ENCODE data around the gene OGFOD1. TPM values are rescaled to one million over a fixed set of nuclear protein-coding genes. Genes with fewer than 3 reads are reported as not detected.

OGFOD1 gene
- total and polyA plus RNA-seq, 10 of the 15 experiments (the other 5 are each of a cell fraction or from before 2014, with no cell fraction given), result 31.4 to 119 (median 51.6) TPM

GRCh38 chr16:56477096-56477878 lies 25.9 kb downstream of the OGFOD1 start:
- CTCF ChIA-PET, result no interaction called here
- POLR2A ChIA-PET, result no interaction called here
- no peaks in the 10 kb centered on the region for H3K9me3 ChIP-seq (replicated peaks; ENCODE audit: control insufficient read depth, insufficient read depth, low read length)
- no peak overlapping the region for H3K27ac ChIP-seq (ENCODE audit: control insufficient read depth, insufficient read depth)
- peaks cover 3 to 25% of the 10 kb centered on the region in 2 experiments; a peak in 3 of 4 replicates for H3K36me3 ChIP-seq (ENCODE audit: control insufficient read depth in 2 of 2, insufficient read depth in 2 of 2, low read length in 1 of 2)
- H3K4me1 ChIP-seq (ENCODE audit: control insufficient read depth, insufficient read depth, low read length), result no peaks in the 10 kb centered on the region
- TF ChIP-seq ZNF24 (IDR thresholded peaks at IDR 0.05), result no peak
- H3K9ac ChIP-seq (ENCODE audit: control insufficient read depth, insufficient read depth, low read length), result no peak overlapping the region
- in situ Hi-C loops (cut with MboI) (no loop called here), intact Hi-C loops (cut with micrococcal nuclease; ENCODE audit: unreplicated experiment) (no loop called here)
- DNase-seq (ENCODE audit: low read depth, low spot score), result no peak
- no peak for ATAC-seq
- H4K20me1 ChIP-seq (ENCODE audit: control insufficient read depth, insufficient read depth), result no peaks in the 10 kb centered on the region
- no TSS peak for BruUV-seq (replicated peaks)
- no peak overlapping the region for H3K4me3 ChIP-seq
- H3K27me3 ChIP-seq (replicated peaks in 1 of 2; ENCODE audit: control insufficient read depth in 2 of 2, insufficient read depth in 2 of 2, low read length in 1 of 2), result no peaks in the 10 kb centered on the region
- RAD21 ChIA-PET (ENCODE audit: unreplicated experiment), result no interaction called here
- no peak for FAIRE-seq
- SMC1A ChIA-PET (ENCODE audit: uncharacterized antibody, unreplicated experiment), result no interaction called here
- H2AFZ ChIP-seq (ENCODE audit: control insufficient read depth, low read depth, low read length), result no peak overlapping the region
- no peaks in the 10 kb centered on the region for H3K79me2 ChIP-seq (ENCODE audit: control insufficient read depth, insufficient read depth, low read length)
- H3K4me2 ChIP-seq (ENCODE audit: control insufficient read depth, insufficient read depth), result no peak overlapping the region
- 100% methylated on average over 2 of the region's 2 CpGs for WGBS (ENCODE audit: insufficient coverage, insufficient replicate concordance, low lambda C conversion rate, missing lambda C conversion rate)

GRCh38 chr16:56478281-56479049 lies 27.1 kb downstream of the OGFOD1 start:
- WGBS (ENCODE audit: insufficient coverage, insufficient replicate concordance, low lambda C conversion rate, missing lambda C conversion rate), result 75% methylated on average over 2 of the region's 2 CpGs
- no TSS peak for BruUV-seq (replicated peaks)
- ChIA-PET CTCF (no interaction called here), SMC1A (ENCODE audit: uncharacterized antibody, unreplicated experiment) (interaction anchor here (0.5 to 0.9 kb wide), 2 partner anchors 42 to 198 kb away, joined by 3 read pairs; no protein-coding TSS in a partner anchor), POLR2A (no interaction called here), RAD21 (ENCODE audit: unreplicated experiment) (no interaction called here)
- H3K4me3 ChIP-seq, result no peak overlapping the region
- FAIRE-seq (peak; percentile 85), ATAC-seq (no peak), DNase-seq (ENCODE audit: low read depth, low spot score) (no peak)
- H3K36me3 ChIP-seq (ENCODE audit: control insufficient read depth in 2 of 2, insufficient read depth in 2 of 2, low read length in 1 of 2), result peaks cover 3 to 19% of the 10 kb centered on the region in 2 experiments; a peak in 3 of 4 replicates
- in situ Hi-C loops (cut with MboI), result no loop called here
- TF ChIP-seq SP1 (IDR thresholded peaks at IDR 0.05; ENCODE audit: low read depth, low read length) (no peak), ATF7 (IDR thresholded peaks at IDR 0.05; ENCODE audit: low read depth) (no peak), CHD4 (IDR thresholded peaks at IDR 0.05) (no peak), IRF3 (IDR thresholded peaks at IDR 0.05) (no peak)
- H4K20me1 ChIP-seq (ENCODE audit: control insufficient read depth, insufficient read depth), result no peaks in the 10 kb centered on the region
- H3K79me2 ChIP-seq (ENCODE audit: control insufficient read depth, insufficient read depth, low read length), result no peaks in the 10 kb centered on the region
- H3K9me3 ChIP-seq (replicated peaks; ENCODE audit: control insufficient read depth, insufficient read depth, low read length), result no peaks in the 10 kb centered on the region
- no peak overlapping the region for H3K9ac ChIP-seq (ENCODE audit: control insufficient read depth, insufficient read depth, low read length)
- intact Hi-C loops (cut with micrococcal nuclease; ENCODE audit: unreplicated experiment), result no loop called here
- no peaks in the 10 kb centered on the region for H3K4me1 ChIP-seq (ENCODE audit: control insufficient read depth, insufficient read depth, low read length)
- no peak overlapping the region for H2AFZ ChIP-seq (ENCODE audit: control insufficient read depth, low read depth, low read length)
- H3K27me3 ChIP-seq (replicated peaks in 1 of 2; ENCODE audit: control insufficient read depth in 2 of 2, insufficient read depth in 2 of 2, low read length in 1 of 2), result no peaks in the 10 kb centered on the region
- no peak overlapping the region for H3K27ac ChIP-seq (ENCODE audit: control insufficient read depth, insufficient read depth)
- H3K4me2 ChIP-seq (ENCODE audit: control insufficient read depth, insufficient read depth), result no peak overlapping the region

All from GM12878 (cell line).